ENCODE measurements around the gene TCP11L2. TPM values are rescaled to one million over a fixed set of nuclear protein-coding genes. Genes with fewer than 3 reads are reported as not detected.

The TCP11L2 gene
- total and polyA plus RNA-seq, 2 of the 8 experiments (the other 6 are each of a cell fraction or from before 2014, with no cell fraction given): 2.1 to 7.1 TPM

DNA sequence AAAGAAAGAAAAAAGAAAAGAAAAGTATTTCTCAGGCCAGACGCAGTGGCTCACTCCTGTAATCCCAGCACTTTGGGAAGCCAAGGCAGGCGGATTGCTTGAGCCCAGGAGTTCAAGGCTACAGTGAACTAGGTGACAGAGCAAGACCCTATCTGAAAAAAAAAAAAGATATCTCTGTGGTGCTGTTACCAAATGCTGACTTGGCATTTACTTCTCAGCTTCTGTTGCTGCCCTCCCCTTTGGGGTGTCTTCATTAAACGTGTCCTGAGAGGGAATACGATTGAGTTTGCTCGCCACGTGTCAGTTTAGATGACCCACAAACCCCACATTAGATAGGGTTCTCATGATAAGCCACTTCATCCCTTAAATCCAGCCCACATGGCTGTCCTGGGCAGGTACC lies 50.6 kb downstream of the TCP11L2 start:
- Histone ChIP-seq H3K27me3 (replicated peaks in 1 of 4; ENCODE audit: control insufficient read depth in 3 of 4, extremely low read depth in 1 of 4, insufficient read depth in 3 of 4, low read length in 3 of 4) (no peaks in the 10 kb centered on the region), H4K8ac (ENCODE audit: extremely low read depth, insufficient read depth, low read length) (no peak overlapping the region), H2AFZ (ENCODE audit: low read length) (no peak overlapping the region), H3K79me2 (ENCODE audit: control insufficient read depth in 1 of 2, insufficient read depth in 2 of 2, low read length in 2 of 2) (no peaks in the 10 kb centered on the region), H2BK20ac (ENCODE audit: low read length) (no peak overlapping the region), H3K18ac (ENCODE audit: extremely low read depth, low read length) (no peak overlapping the region), H2BK15ac (ENCODE audit: low read length) (no peak overlapping the region), H4K91ac (replicated peaks; ENCODE audit: insufficient read length, low read length) (no peak overlapping the region), H2AK5ac (ENCODE audit: low read depth, low read length) (no peak overlapping the region), H3K9me3 (ENCODE audit: insufficient read depth in 2 of 2, low read depth in 1 of 2, low read length in 1 of 2) (no peaks in the 10 kb centered on the region), H2BK120ac (replicated peaks; ENCODE audit: low read depth, low read length) (no peak overlapping the region), H3K14ac (ENCODE audit: insufficient read length) (no peak overlapping the region), H4K20me1 (replicated peaks in 1 of 2; ENCODE audit: control insufficient read depth in 1 of 2, insufficient read depth in 2 of 2, low read length in 2 of 2) (no peaks in the 10 kb centered on the region), H3K27ac (ENCODE audit: low read depth, low read length) (no peak overlapping the region), H2BK12ac (ENCODE audit: low read depth, low read length) (no peak overlapping the region), H3K23ac (ENCODE audit: insufficient read length) (no peak overlapping the region), H3K79me1 (ENCODE audit: low read depth, low read length) (no peaks in the 10 kb centered on the region), H3K4me1 (replicated peaks in 1 of 4; ENCODE audit: control insufficient read depth in 3 of 4, insufficient read depth in 4 of 4, low read length in 3 of 4) (no peaks in the 10 kb centered on the region; a peak in 2 of 7 replicates), H4K5ac (ENCODE audit: insufficient read length, low read depth, low read length) (no peak overlapping the region), H3K4me2 (ENCODE audit: insufficient read depth in 1 of 2, low read depth in 2 of 2, low read length in 2 of 2) (no peak overlapping the region), H3K23me2 (ENCODE audit: low read depth, low read length) (peaks cover 4% of the 10 kb centered on the region; the same call in 1 of the 2 replicates), H3K36me3 (ENCODE audit: control insufficient read depth in 2 of 4, insufficient read depth in 4 of 4, low read length in 3 of 4) (no peaks in the 10 kb centered on the region), H3K56ac (replicated peaks; ENCODE audit: insufficient read length, low read depth, low read length) (no peak overlapping the region), H3K4ac (replicated peaks; ENCODE audit: insufficient read length, low read depth, low read length) (no peak overlapping the region), H3K4me3 (ENCODE audit: extremely low read depth in 1 of 4, insufficient read depth in 2 of 4, low read depth in 3 of 4, low read length in 4 of 4) (no peak overlapping the region), H3K9ac (replicated peaks in 1 of 4; ENCODE audit: extremely low read depth in 1 of 4, low read depth in 3 of 4, low read length in 3 of 4) (no peak overlapping the region), H2BK5ac (ENCODE audit: low read depth, low read length) (no peak overlapping the region)
- peak; percentile 77 for TF ChIP-seq MAFK (IDR thresholded peaks at IDR 0.05; ENCODE audit: low read depth, low read length)
- TF ChIP-seq GABPA (IDR thresholded peaks at IDR 0.05; ENCODE audit: borderline replicate concordance, insufficient read depth, low read length): no peak
- no peak for DNase-seq (ENCODE audit: low read depth in 1 of 2, low spot score in 2 of 2)
- FAIRE-seq: no peak
- POLR2A ChIA-PET (ENCODE audit: partially characterized antibody): no interaction called here
- CTCF ChIA-PET (ENCODE audit: partially characterized antibody): interaction anchor here (0.7 to 1.9 kb wide), 3 partner anchors 12 to 130 kb away, joined by 3 to 6 read pairs (median 4); no protein-coding TSS in a partner anchor
- WGBS, 2 experiments (ENCODE audit: extremely low coverage in 1 of 2, insufficient coverage in 1 of 2, insufficient read length in 1 of 2, insufficient replicate concordance in 2 of 2, low coverage in 1 of 2, low lambda C conversion rate in 2 of 2, missing lambda C conversion rate in 1 of 2): 79% methylated on average over 6 of the region's 6 CpGs; no CpG with 5 or more reads in 1 of the 2 experiments
